Measurements from ENCODE around the gene BLVRB.
"Not testable (repeated sequence)": the region's sequence is repeated elsewhere in the genome, so short reads cannot be mapped to it uniquely, and the experiment has no call there.

Gene BLVRB

GRCh38 chr19:40506099-40506498 is 40.6 kb upstream of the BLVRB start:
- no peak for TF ChIP-seq POU2F2 (IDR thresholded peaks at IDR 0.05; ENCODE audit: low read depth, low read length)
- no peak for TF ChIP-seq POLR2A (IDR thresholded peaks at IDR 0.05; ENCODE audit: low read depth, low read length)
- no peak for TF ChIP-seq SPI1 (IDR thresholded peaks at IDR 0.05; ENCODE audit: low read depth, low read length)
- no peak for TF ChIP-seq PAX5 (IDR thresholded peaks at IDR 0.05; ENCODE audit: insufficient read depth, low read length, severe bottlenecking)
- TF ChIP-seq POLR2AphosphoS5 (IDR thresholded peaks at IDR 0.05; ENCODE audit: low read depth, low read length), result no peak
- TF ChIP-seq TAF1 (IDR thresholded peaks at IDR 0.05; ENCODE audit: low read depth, low read length), result no peak
- DNase-seq (ENCODE audit: insufficient read length, low spot score), result no peak
- no peak for FAIRE-seq

- no peak for DNase-seq (ENCODE audit: insufficient read length, low spot score)
- TF ChIP-seq POU2F2 (IDR thresholded peaks at IDR 0.05; ENCODE audit: low read depth, low read length) (no peak), SPI1 (IDR thresholded peaks at IDR 0.05; ENCODE audit: low read depth, low read length) (no peak), TAF1 (IDR thresholded peaks at IDR 0.05; ENCODE audit: low read depth, low read length) (no peak), PAX5 (IDR thresholded peaks at IDR 0.05; ENCODE audit: insufficient read depth, low read length, severe bottlenecking) (no peak)
- FAIRE-seq, result no peak
These were observed 37.8 kb upstream of the BLVRB start for GRCh38 chr19:40503320-40503695.

- no peak for TF ChIP-seq POLR2A (IDR thresholded peaks at IDR 0.05; ENCODE audit: low read depth, low read length)
- TF ChIP-seq TAF1 (IDR thresholded peaks at IDR 0.05; ENCODE audit: low read depth, low read length), result no peak
- TF ChIP-seq POLR2AphosphoS5 (IDR thresholded peaks at IDR 0.05; ENCODE audit: low read depth, low read length), result no peak
- no peak for TF ChIP-seq POU2F2 (IDR thresholded peaks at IDR 0.05; ENCODE audit: low read depth, low read length)
- no peak for TF ChIP-seq SPI1 (IDR thresholded peaks at IDR 0.05; ENCODE audit: low read depth, low read length)
- no peak for TF ChIP-seq PAX5 (IDR thresholded peaks at IDR 0.05; ENCODE audit: insufficient read depth, low read length, severe bottlenecking)
- DNase-seq (ENCODE audit: insufficient read length, low spot score) (no peak), FAIRE-seq (no peak)
These were observed 37.2 kb upstream of the BLVRB start for GRCh38 chr19:40502647-40503319.

GRCh38 chr19:40502081-40502480 is 36.5 kb upstream of the BLVRB start:
- TF ChIP-seq SPI1 (IDR thresholded peaks at IDR 0.05; ENCODE audit: low read depth, low read length) (no peak), TAF1 (IDR thresholded peaks at IDR 0.05; ENCODE audit: low read depth, low read length) (no peak), POU2F2 (IDR thresholded peaks at IDR 0.05; ENCODE audit: low read depth, low read length) (no peak), POLR2A (IDR thresholded peaks at IDR 0.05; ENCODE audit: low read depth, low read length) (no peak), POLR2AphosphoS5 (IDR thresholded peaks at IDR 0.05; ENCODE audit: low read depth, low read length) (no peak), PAX5 (IDR thresholded peaks at IDR 0.05; ENCODE audit: insufficient read depth, low read length, severe bottlenecking) (no peak)
- DNase-seq (ENCODE audit: insufficient read length, low spot score) (no peak), FAIRE-seq (no peak)

- DNase-seq (ENCODE audit: insufficient read length, low spot score), result no peak
These were observed 36.1 kb upstream of the BLVRB start for GRCh38 chr19:40501599-40501998.

GRCh38 chr19:40500678-40501530 is 35.4 kb upstream of the BLVRB start:
- FAIRE-seq; DNase-seq (ENCODE audit: insufficient read length, low spot score): not testable (repeated sequence)

More at GRCh38 chr19:40501599-40501998, 36.1 kb upstream of the BLVRB start:
- no peak for TF ChIP-seq PAX5 (IDR thresholded peaks at IDR 0.05; ENCODE audit: insufficient read depth, low read length, severe bottlenecking)
- TF ChIP-seq SPI1 (IDR thresholded peaks at IDR 0.05; ENCODE audit: low read depth, low read length), result no peak
- no peak for TF ChIP-seq POLR2AphosphoS5 (IDR thresholded peaks at IDR 0.05; ENCODE audit: low read depth, low read length)
- TF ChIP-seq POU2F2 (IDR thresholded peaks at IDR 0.05; ENCODE audit: low read depth, low read length), result no peak
- TF ChIP-seq POLR2A (IDR thresholded peaks at IDR 0.05; ENCODE audit: low read depth, low read length), result no peak
- no peak for TF ChIP-seq TAF1 (IDR thresholded peaks at IDR 0.05; ENCODE audit: low read depth, low read length)
- no peak for FAIRE-seq

GRCh38 chr19:40499320-40499719 is 33.8 kb upstream of the BLVRB start:
- TF ChIP-seq POU2F2 (IDR thresholded peaks at IDR 0.05; ENCODE audit: low read depth, low read length) (no peak), PAX5 (IDR thresholded peaks at IDR 0.05; ENCODE audit: insufficient read depth, low read length, severe bottlenecking) (no peak), TAF1 (IDR thresholded peaks at IDR 0.05; ENCODE audit: low read depth, low read length) (no peak), SPI1 (IDR thresholded peaks at IDR 0.05; ENCODE audit: low read depth, low read length) (no peak), POLR2AphosphoS5 (IDR thresholded peaks at IDR 0.05; ENCODE audit: low read depth, low read length) (no peak), POLR2A (IDR thresholded peaks at IDR 0.05; ENCODE audit: low read depth, low read length) (no peak)
- FAIRE-seq, result no peak
- DNase-seq (ENCODE audit: insufficient read length, low spot score), result no peak

- DNase-seq (ENCODE audit: insufficient read length, low spot score) (no peak), FAIRE-seq (no peak)
- TF ChIP-seq TAF1 (IDR thresholded peaks at IDR 0.05; ENCODE audit: low read depth, low read length) (no peak), POU2F2 (IDR thresholded peaks at IDR 0.05; ENCODE audit: low read depth, low read length) (no peak), PAX5 (IDR thresholded peaks at IDR 0.05; ENCODE audit: insufficient read depth, low read length, severe bottlenecking) (no peak), POLR2A (IDR thresholded peaks at IDR 0.05; ENCODE audit: low read depth, low read length) (no peak), POLR2AphosphoS5 (IDR thresholded peaks at IDR 0.05; ENCODE audit: low read depth, low read length) (no peak), SPI1 (IDR thresholded peaks at IDR 0.05; ENCODE audit: low read depth, low read length) (no peak)
These were observed 31.7 kb upstream of the BLVRB start for GRCh38 chr19:40497214-40497613.

- DNase-seq (ENCODE audit: insufficient read length, low spot score) (no peak), FAIRE-seq (no peak)
- no peak for TF ChIP-seq PAX5 (IDR thresholded peaks at IDR 0.05; ENCODE audit: insufficient read depth, low read length, severe bottlenecking)
- TF ChIP-seq POLR2A (IDR thresholded peaks at IDR 0.05; ENCODE audit: low read depth, low read length), result no peak
- no peak for TF ChIP-seq SPI1 (IDR thresholded peaks at IDR 0.05; ENCODE audit: low read depth, low read length)
- no peak for TF ChIP-seq POLR2AphosphoS5 (IDR thresholded peaks at IDR 0.05; ENCODE audit: low read depth, low read length)
- no peak for TF ChIP-seq POU2F2 (IDR thresholded peaks at IDR 0.05; ENCODE audit: low read depth, low read length)
- no peak for TF ChIP-seq TAF1 (IDR thresholded peaks at IDR 0.05; ENCODE audit: low read depth, low read length)
These were observed 28.8 kb upstream of the BLVRB start for GRCh38 chr19:40494191-40494838.
